SU-DHL-6 (cell line): ENCODE measurements around the gene FADS6.

Source experiments
- H2AFZ ChIP-seq: fragments of 200-600 bp; sonication (generic); 2 replicates; pipeline ENCODE4 v1.6.1; 2014; ENCODE audit warnings: low read depth, mild to moderate bottlenecking, moderate library complexity, mixed read lengths, antibody characterized with exemption, low read length; ENCODE audit not compliant: severe bottlenecking
- H3F3A ChIP-seq: fragments of 200-600 bp; shearing (Covaris generic); 2 replicates; pipeline ENCODE4 v1.6.0; 2016; ENCODE audit warnings: antibody characterized with exemption, mild to moderate bottlenecking; ENCODE audit not compliant: insufficient read depth
- H3K27ac ChIP-seq: fragments of 200-600 bp; sonication (generic); 2 replicates; pipeline ENCODE4 v1.5.1; 2016; ENCODE audit warnings: low read depth, mild to moderate bottlenecking, low read length, moderate library complexity, mixed read lengths
- H3K27me3 ChIP-seq: fragments of 200-600 bp; sonication (generic), shearing (Covaris generic); 2 replicates; pipeline ENCODE4 v1.6.0; 2014; ENCODE audit warnings: mild to moderate bottlenecking, low read length
- H3K36me3 ChIP-seq: fragments of 200-600 bp; sonication (generic); 2 replicates; pipeline ENCODE4 v1.6.1; 2014; ENCODE audit warnings: mild to moderate bottlenecking, low read length, mixed read lengths
- H3K4me2 ChIP-seq: fragments of 300-600, 200-600 bp; shearing (Covaris generic), sonication (generic); 2 replicates; pipeline ENCODE4 v1.6.0; 2014; ENCODE audit warnings: low read length, low read depth, mild to moderate bottlenecking; ENCODE audit not compliant: poor library complexity, severe bottlenecking
- H3K4me3 ChIP-seq: fragments of 200-600 bp; sonication (generic); 2 replicates; pipeline ENCODE4 v1.5.1; 2014; ENCODE audit warnings: antibody characterized with exemption, low read length, mild to moderate bottlenecking, mixed read lengths; ENCODE audit not compliant: insufficient read depth, poor library complexity, severe bottlenecking
- H3K79me2 ChIP-seq: fragments of 200-600 bp; sonication (generic); 2 replicates; pipeline ENCODE4 v1.6.1; 2014; ENCODE audit warnings: mild to moderate bottlenecking, low read length, moderate library complexity; ENCODE audit not compliant: insufficient read depth
- H3K9ac ChIP-seq: fragments of 200-600 bp; sonication (generic); 2 replicates; pipeline ENCODE4 v1.7.0; 2014; ENCODE audit warnings: mild to moderate bottlenecking, low read length
- H3K9me2 ChIP-seq: fragments of 200-600 bp; sonication (generic); replicated peaks from 2 replicates; pipeline ENCODE4 v1.6.1; 2014; ENCODE audit warnings: low read length; ENCODE audit not compliant: insufficient read depth
- H3K9me3 ChIP-seq: fragments of 200-600 bp; sonication (generic); 2 replicates; pipeline ENCODE4 v1.6.1; 2014; ENCODE audit warnings: low read length, mixed read lengths; ENCODE audit not compliant: insufficient read depth
- H4K20me1 ChIP-seq: fragments of 200-600 bp; sonication (generic); 2 replicates; pipeline ENCODE4 v1.6.1; 2014; ENCODE audit warnings: low read depth, mild to moderate bottlenecking, antibody characterized with exemption, low read length, moderate library complexity, mixed read lengths
- EZH2phosphoT487 ChIP-seq: fragments of 200-600 bp; sonication (generic), shearing (Covaris generic); conservative IDR thresholded peaks from 2 replicates; pipeline ENCODE4 v1.6.1; 2018; ENCODE audit warnings: mild to moderate bottlenecking, antibody characterized with exemption, low read length, moderate library complexity, mixed read lengths
- TF ChIP-seq, protein P1 (sequence below): fragments of 200-600 bp; sonication (generic); IDR thresholded peaks from one replicate; pipeline ENCODE4 v1.5.1; 2017; ENCODE audit warnings: antibody characterized with exemption, mild to moderate bottlenecking, low read length, moderate library complexity; ENCODE audit not compliant: insufficient read depth, poor library complexity, severe bottlenecking

The FADS6 gene

DNA sequence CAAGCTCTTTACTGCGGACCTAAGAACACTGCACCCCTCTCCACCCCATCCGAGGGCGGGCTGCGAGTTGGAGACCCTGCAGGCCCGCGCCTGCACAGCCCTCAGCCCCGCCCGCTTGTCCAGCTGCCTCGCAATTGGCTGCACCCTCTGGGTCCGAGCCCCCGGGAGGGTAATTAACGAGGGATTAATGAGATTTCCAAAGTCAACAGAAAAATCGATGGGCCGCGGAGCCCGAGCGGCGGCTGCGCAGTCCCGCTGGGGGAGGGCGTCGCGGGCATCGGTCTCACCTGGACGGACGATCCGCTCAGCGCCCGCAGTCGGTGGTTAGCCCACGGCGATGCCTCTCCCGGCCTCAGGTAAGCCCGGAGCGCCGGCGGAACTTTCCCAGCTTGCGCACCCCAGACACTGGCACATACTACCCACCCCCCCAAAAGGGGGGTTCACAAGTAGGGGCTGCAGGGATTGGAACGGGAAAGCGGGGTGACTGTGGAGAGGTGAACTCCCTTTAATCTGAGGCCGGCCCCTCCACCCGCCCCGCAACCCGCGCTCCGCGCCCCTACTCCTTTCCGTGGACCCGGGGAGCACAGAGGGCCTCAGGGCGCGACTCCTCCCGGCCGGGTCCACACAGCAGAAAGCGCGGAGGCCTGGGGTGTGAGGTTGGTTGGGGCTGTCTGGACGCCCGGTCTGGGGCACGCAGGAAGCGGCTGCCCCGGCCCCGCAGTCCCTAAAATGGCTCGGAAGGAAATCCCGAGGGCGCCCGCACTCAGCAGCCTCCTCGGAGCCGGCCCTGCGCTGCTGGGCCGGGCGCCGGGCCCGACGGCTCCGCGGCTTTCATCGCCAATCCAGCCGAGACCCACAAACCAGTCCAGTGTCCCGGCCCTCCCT, 42.4 kb upstream of the FADS6 start, which contains the start of gene OTOP3:
OTOP3 (plus strand) TSS at position 314 of the 885 bp plus-strand sequence; CDS start at position 338, 24 bp downstream.
- Histone ChIP-seq H3K27me3 (no peaks in the 10 kb centered on the region), H3K9ac (no peak within 1 kb of the TSS)

DNA sequence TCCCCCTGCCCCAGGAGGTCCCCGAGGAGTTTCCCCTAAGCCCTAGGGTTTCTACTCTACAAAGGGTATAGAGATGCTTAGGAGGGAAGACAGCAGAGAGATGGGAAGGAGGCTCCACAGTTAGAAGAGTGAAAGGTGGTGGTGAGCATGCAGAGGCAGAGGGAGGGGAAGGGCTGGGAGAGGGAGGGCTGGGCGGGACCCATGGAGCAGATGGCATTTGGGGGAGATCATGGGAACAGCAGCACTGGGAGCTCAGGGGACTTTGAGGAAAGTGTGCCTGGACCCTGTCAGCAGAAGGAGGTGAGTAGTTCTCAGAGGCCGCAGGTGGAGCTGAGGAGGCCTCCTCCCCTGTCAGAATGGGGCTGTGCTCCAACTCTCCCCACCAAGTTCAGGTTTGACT, 41.6 kb upstream of the FADS6 start:
- Histone ChIP-seq H3F3A (no peaks in the 10 kb centered on the region), H4K20me1 (no peaks in the 10 kb centered on the region), H2AFZ (no peak overlapping the region), H3K4me3 (no peak overlapping the region), H3K9me2 (no peaks in the 10 kb centered on the region), H3K27me3 (no peaks in the 10 kb centered on the region), H3K79me2 (no peaks in the 10 kb centered on the region), H3K9me3 (no peaks in the 10 kb centered on the region), H3K4me2 (no peak overlapping the region), H3K9ac (no peak overlapping the region), H3K27ac (no peak overlapping the region), H3K36me3 (no peaks in the 10 kb centered on the region)
- TF ChIP-seq, protein P1, sequence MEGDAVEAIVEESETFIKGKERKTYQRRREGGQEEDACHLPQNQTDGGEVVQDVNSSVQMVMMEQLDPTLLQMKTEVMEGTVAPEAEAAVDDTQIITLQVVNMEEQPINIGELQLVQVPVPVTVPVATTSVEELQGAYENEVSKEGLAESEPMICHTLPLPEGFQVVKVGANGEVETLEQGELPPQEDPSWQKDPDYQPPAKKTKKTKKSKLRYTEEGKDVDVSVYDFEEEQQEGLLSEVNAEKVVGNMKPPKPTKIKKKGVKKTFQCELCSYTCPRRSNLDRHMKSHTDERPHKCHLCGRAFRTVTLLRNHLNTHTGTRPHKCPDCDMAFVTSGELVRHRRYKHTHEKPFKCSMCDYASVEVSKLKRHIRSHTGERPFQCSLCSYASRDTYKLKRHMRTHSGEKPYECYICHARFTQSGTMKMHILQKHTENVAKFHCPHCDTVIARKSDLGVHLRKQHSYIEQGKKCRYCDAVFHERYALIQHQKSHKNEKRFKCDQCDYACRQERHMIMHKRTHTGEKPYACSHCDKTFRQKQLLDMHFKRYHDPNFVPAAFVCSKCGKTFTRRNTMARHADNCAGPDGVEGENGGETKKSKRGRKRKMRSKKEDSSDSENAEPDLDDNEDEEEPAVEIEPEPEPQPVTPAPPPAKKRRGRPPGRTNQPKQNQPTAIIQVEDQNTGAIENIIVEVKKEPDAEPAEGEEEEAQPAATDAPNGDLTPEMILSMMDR, result no peak
- no peak for TF ChIP-seq EZH2phosphoT487

More for the DNA sequence above, 42.4 kb upstream of the FADS6 start, which contains the start of gene OTOP3:
- H4K20me1 ChIP-seq, result no peaks in the 10 kb centered on the region
- no peak within 1 kb of the TSS for H3K4me2 ChIP-seq
- TF ChIP-seq EZH2phosphoT487, result no peak
- TF ChIP-seq, protein P1, result no peak
- H3K79me2 ChIP-seq, result no peaks in the 10 kb centered on the region
- no peak within 1 kb of the TSS for H2AFZ ChIP-seq
- no peak within 1 kb of the TSS for H3K27ac ChIP-seq
- no peaks in the 10 kb centered on the region for H3K9me2 ChIP-seq
- H3K9me3 ChIP-seq, result no peaks in the 10 kb centered on the region
- no peaks in the 10 kb centered on the region for H3F3A ChIP-seq
- H3K4me3 ChIP-seq, result no peak within 1 kb of the TSS
- H3K36me3 ChIP-seq, result no peaks in the 10 kb centered on the region

DNA sequence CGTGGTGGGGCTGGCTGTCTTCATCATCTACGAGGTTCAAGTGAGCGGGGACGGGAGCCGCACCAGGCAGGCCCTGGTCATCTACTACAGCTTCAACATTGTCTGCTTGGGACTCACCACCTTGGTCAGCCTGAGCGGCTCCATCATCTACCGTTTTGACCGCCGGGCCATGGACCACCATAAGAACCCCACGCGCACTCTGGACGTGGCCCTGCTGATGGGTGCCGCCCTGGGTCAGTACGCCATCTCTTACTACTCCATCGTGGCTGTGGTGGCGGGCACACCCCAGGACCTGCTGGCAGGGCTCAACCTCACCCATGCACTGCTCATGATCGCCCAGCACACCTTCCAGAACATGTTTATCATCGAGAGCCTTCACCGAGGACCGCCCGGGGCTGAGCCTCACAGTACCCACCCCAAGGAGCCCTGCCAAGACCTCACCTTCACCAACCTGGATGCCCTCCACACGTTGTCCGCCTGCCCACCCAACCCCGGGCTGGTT, 37.2 kb upstream of the FADS6 start:
- TF ChIP-seq, protein P1, result no peak
- TF ChIP-seq EZH2phosphoT487, result no peak
- no peak overlapping the region for H2AFZ ChIP-seq

More for the DNA sequence above, 37.2 kb upstream of the FADS6 start:
- H4K20me1 ChIP-seq, result no peaks in the 10 kb centered on the region
- H3K27ac ChIP-seq, result no peak overlapping the region
- no peak overlapping the region for H3K4me2 ChIP-seq
- H3K27me3 ChIP-seq, result no peaks in the 10 kb centered on the region
- no peaks in the 10 kb centered on the region for H3K79me2 ChIP-seq
- no peak overlapping the region for H3K4me3 ChIP-seq
- H3F3A ChIP-seq, result no peaks in the 10 kb centered on the region
- no peaks in the 10 kb centered on the region for H3K9me2 ChIP-seq
- H3K36me3 ChIP-seq, result no peaks in the 10 kb centered on the region
- H3K9me3 ChIP-seq, result no peaks in the 10 kb centered on the region
- no peak overlapping the region for H3K9ac ChIP-seq
